ENCODE data around the gene PRKAG1. TPM values are rescaled to one million over a fixed set of nuclear protein-coding genes. Genes with fewer than 3 reads are reported as not detected.

PRKAG1 gene
- total RNA-seq, 4 donors from 2014 or later, result 34.7 to 46.6 (median 39.6) TPM

DNA sequence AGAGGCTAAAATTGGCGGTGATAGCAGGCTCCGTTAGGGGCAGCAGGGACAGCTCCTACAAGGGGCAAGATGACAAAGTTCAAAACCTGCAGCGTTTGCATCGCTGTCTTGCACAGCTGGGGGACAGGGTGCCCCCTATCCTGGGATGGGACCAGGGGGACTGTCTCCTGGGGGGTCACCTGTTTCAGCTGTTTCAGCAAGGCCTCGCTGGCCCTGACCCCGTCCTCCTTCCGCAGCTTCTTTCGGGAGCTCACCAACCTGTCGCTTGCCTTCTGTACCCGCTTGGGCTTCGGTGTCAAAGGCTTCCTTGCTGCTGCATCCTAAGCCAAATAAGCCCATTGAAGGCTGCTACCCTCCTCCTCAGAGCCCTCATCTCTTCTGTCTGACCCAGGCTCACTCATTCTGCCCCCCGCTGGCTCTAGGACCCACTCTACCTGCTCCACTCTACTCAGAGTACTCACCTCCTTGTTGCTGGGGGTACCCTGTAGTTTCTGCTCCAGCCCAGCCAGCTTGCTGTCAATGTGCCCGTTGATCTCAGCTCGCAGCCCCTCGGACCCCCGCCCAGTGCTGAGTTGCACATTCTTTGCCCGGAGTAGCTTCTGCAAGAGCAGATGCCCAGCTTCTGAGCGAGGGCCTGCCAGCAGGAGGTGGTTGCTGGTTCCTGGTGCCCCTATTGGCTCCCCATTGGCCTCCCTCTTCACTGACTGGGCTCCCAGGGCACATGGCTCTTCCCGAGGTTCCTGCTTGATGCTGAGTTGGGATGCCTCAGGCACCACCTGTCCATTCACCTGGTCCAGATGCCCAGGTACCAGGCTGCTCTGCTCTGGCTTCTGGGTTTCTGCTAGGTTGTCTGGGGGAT, 12.4 kb upstream of the PRKAG1 start:
- H3K4me3 ChIP-seq, result no peak overlapping the region
- intact Hi-C loops (cut with DNase I; ENCODE audit: low total_unique reads), result no loop called here
- DNase-seq, result peak in 1 of 2 donors; percentile 15
- no peaks in the 10 kb centered on the region for H3K9me3 ChIP-seq
- no peaks in the 10 kb centered on the region for H3K27me3 ChIP-seq
- H3K4me1 ChIP-seq, result no peaks in the 10 kb centered on the region
- no peak overlapping the region for H3K27ac ChIP-seq
- H3K36me3 ChIP-seq, result no peaks in the 10 kb centered on the region
- no peak for TF ChIP-seq CTCF (IDR thresholded peaks at IDR 0.05)
- no peak for TF ChIP-seq POLR2A (IDR thresholded peaks at IDR 0.05)

DNA sequence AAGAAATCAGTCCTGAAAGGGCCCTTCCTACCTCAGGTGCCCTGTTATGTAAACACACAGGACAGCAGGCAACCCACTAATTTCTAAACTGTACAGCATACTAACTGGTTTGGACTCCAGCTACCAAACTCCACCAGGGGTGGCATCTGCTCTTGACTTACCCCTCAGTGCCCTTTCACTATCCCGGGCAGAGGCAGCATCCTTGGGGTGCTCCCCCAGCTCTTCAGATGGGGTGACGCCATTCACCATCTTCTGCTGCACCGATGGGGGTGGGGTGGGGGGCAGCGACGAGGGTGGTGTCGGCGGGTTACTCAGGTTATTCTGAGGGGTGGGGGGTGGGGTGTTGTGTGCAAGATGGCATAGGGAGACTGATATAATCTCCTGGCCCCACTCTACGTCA, 11.5 kb upstream of the PRKAG1 start:
- Histone ChIP-seq H3K27ac (no peak overlapping the region), H3K9me3 (no peaks in the 10 kb centered on the region), H3K27me3 (no peaks in the 10 kb centered on the region), H3K4me1 (no peaks in the 10 kb centered on the region), H3K36me3 (no peaks in the 10 kb centered on the region), H3K4me3 (no peak overlapping the region)
- intact Hi-C loops (cut with DNase I; ENCODE audit: low total_unique reads), result no loop called here
- TF ChIP-seq CTCF (IDR thresholded peaks at IDR 0.05) (no peak), POLR2A (IDR thresholded peaks at IDR 0.05) (no peak)
- DNase-seq, result peak in 1 of 2 donors; percentile 10

- Histone ChIP-seq H3K27me3 (no peaks in the 10 kb centered on the region), H3K9me3 (no peaks in the 10 kb centered on the region), H3K4me1 (no peaks in the 10 kb centered on the region), H3K36me3 (no peaks in the 10 kb centered on the region), H3K4me3 (no peak overlapping the region), H3K27ac (no peak overlapping the region)
- DNase-seq, result no peak
- TF ChIP-seq CTCF (IDR thresholded peaks at IDR 0.05), result no peak
- TF ChIP-seq POLR2A (IDR thresholded peaks at IDR 0.05), result no peak
- intact Hi-C loops (cut with DNase I; ENCODE audit: low total_unique reads), result no loop called here
Measured at GRCh38 chr12:49028666-49029275, 10.2 kb upstream of the PRKAG1 start.

GRCh38 chr12:49027846-49028555, 9.4 kb upstream of the PRKAG1 start:
- no peak overlapping the region for H3K4me3 ChIP-seq
- H3K36me3 ChIP-seq, result no peaks in the 10 kb centered on the region
- H3K27ac ChIP-seq, result no peak overlapping the region
- H3K4me1 ChIP-seq, result no peaks in the 10 kb centered on the region
- DNase-seq, result peak in 1 of 2 donors; percentile 27
- no peak for TF ChIP-seq CTCF (IDR thresholded peaks at IDR 0.05)
- TF ChIP-seq POLR2A (IDR thresholded peaks at IDR 0.05), result no peak
- no peaks in the 10 kb centered on the region for H3K9me3 ChIP-seq
- intact Hi-C loops (cut with DNase I; ENCODE audit: low total_unique reads), result no loop called here
- H3K27me3 ChIP-seq, result no peaks in the 10 kb centered on the region
